Breast epithelium (tissue), 4 donors: ENCODE results near the gene ID1. TPM values are rescaled to one million over a fixed set of nuclear protein-coding genes. Genes with fewer than 3 reads are reported as not detected.

Experiments used
- DNase-seq, 2 donors: peaks; one replicate each; pipeline ENCODE4 v3.0.0-alpha.2; 2019; ENCODE audit warnings: low spot score in 2 of 2
- H3K27ac ChIP-seq, 2 donors: fragments of 200-600 bp; sonication (generic) in 1 of 2; one replicate each; pipeline ENCODE4 v1.5.1; 2016 to 2019; ENCODE audit warnings: mild to moderate bottlenecking in 1 of 2
- H3K27me3 ChIP-seq, 2 donors: fragments of 200-600 bp; sonication (generic) in 1 of 2; one replicate each; pipeline versions ENCODE4 v1.5.1 to v1.6.0; 2017 to 2019; ENCODE audit warnings: control low read depth in 1 of 2, mild to moderate bottlenecking in 1 of 2
- H3K36me3 ChIP-seq: fragments of 200-600 bp; one replicate; pipeline ENCODE4 v1.5.1; 2019
- H3K4me1 ChIP-seq, 2 donors: fragments of 200-600 bp; sonication (generic); one replicate each; pipeline ENCODE4 v1.5.1; 2016 to 2019; ENCODE audit warnings: control low read depth in 1 of 2
- H3K4me3 ChIP-seq, 3 donors: fragments of 200-600 bp; sonication (generic); 1 replicate in 2 of 3; 2 replicates in 1 of 3; pipeline ENCODE4 v1.5.1; 2016 to 2019; ENCODE audit warnings: mild to moderate bottlenecking in 3 of 3, moderate library complexity in 2 of 3
- H3K9me3 ChIP-seq, 2 donors: fragments of 200-600 bp; sonication (generic) in 1 of 2; one replicate each; pipeline ENCODE4 v1.5.1; 2016 to 2019; ENCODE audit warnings: control low read depth in 1 of 2
- POLR2A ChIP-seq: fragments of 450-650 bp; IDR thresholded peaks from one replicate; pipeline ENCODE4 v1.6.1; 2016; ENCODE audit warnings: antibody characterized with exemption, mild to moderate bottlenecking, moderate library complexity
- POLR2AphosphoS5 ChIP-seq, 3 donors: sonication (generic); formaldehyde crosslinking; IDR thresholded peaks; one replicate each; pipeline ENCODE4 v1.6.1; 2017; ENCODE audit warnings: antibody characterized with exemption in 3 of 3
- intact Hi-C: fragments of 100-400 bp; cut with DNase I; formaldehyde crosslinking; loops from one replicate; pipeline ENCODE4 v1.15.1; 2023; ENCODE audit warnings: low total_unique reads
- total RNA-seq, 3 donors: library from RNA; depleted of rRNA; stranded (reverse); fragments of >200 nt; gene quantifications; one replicate each; pipeline ENCODE4 v1.1.0, GENCODE V29; 2016
- TF ChIP-seq, protein P1 (sequence below), 3 donors: fragments of 450-650 bp; IDR thresholded peaks; one replicate each; pipeline ENCODE4 v1.5.1; 2016 to 2017; ENCODE audit warnings: antibody characterized with exemption in 3 of 3, mild to moderate bottlenecking in 3 of 3, moderate library complexity in 3 of 3

ID1 gene
- total RNA-seq, 3 donors from 2014 or later: 156 to 407 (median 270) TPM

DNA sequence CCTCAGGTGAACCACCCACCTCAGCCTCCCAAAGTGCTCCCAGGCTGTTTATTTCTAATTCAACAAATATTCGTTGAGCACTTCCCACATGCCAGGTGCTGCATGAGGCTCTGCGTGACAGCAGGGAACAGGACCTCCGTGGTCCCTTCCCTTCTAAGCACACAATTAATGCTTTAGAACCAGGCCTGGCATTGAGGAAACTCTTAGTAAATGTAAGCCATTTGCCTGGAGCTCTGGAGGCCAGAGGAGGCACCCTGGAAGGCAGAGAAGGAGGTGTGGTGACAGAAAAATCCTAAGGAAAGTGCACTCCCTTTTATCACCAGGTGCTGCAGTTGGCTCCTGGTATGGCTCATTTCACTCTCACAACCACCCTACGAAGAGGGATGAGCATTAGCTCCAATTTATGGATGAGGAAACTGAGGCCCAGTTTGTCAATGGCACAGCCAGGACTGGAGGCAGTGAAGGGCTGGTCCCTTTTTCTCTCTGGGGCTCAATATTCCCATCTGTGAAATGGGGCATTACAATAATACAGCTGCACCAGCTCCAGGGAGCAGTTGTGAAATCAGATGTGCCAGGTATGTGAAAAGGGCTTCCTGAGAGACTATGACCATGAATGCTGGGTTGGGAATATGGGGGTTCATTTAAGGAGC, 8.1 kb upstream of the ID1 start:
- no peaks in the 10 kb centered on the region for H3K4me1 ChIP-seq
- no peak overlapping the region for H3K4me3 ChIP-seq
- no peak for DNase-seq
- TF ChIP-seq POLR2AphosphoS5 (IDR thresholded peaks at IDR 0.05) (no peak), POLR2A (no peak)
- TF ChIP-seq, protein P1, sequence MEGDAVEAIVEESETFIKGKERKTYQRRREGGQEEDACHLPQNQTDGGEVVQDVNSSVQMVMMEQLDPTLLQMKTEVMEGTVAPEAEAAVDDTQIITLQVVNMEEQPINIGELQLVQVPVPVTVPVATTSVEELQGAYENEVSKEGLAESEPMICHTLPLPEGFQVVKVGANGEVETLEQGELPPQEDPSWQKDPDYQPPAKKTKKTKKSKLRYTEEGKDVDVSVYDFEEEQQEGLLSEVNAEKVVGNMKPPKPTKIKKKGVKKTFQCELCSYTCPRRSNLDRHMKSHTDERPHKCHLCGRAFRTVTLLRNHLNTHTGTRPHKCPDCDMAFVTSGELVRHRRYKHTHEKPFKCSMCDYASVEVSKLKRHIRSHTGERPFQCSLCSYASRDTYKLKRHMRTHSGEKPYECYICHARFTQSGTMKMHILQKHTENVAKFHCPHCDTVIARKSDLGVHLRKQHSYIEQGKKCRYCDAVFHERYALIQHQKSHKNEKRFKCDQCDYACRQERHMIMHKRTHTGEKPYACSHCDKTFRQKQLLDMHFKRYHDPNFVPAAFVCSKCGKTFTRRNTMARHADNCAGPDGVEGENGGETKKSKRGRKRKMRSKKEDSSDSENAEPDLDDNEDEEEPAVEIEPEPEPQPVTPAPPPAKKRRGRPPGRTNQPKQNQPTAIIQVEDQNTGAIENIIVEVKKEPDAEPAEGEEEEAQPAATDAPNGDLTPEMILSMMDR (IDR thresholded peaks at IDR 0.05): no peak
- H3K36me3 ChIP-seq: no peaks in the 10 kb centered on the region
- intact Hi-C loops: no loop called here
- H3K27me3 ChIP-seq: no peaks in the 10 kb centered on the region
- H3K27ac ChIP-seq: peak overlapping the region; percentile 11 to 13
- no peaks in the 10 kb centered on the region for H3K9me3 ChIP-seq

DNA sequence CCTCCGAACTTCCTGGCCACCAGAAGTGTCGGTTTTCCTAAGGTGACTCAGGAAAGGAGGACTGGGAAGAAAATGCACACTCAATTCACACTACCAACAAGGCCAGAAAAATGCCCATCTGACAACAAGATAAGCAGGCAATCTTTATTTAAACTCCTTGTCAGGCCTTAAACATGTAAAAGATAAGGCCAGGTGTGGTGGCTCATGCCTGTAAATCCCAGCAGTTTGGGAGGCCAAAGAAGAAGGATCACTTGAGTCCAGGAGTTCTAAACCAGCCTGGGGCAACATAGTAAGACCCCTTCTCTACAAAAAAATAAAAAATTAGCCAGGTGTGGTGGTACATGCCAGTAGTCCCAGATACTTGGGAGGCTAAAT, 7.6 kb upstream of the ID1 start:
- intact Hi-C loops: no loop called here
- no peak for DNase-seq
- TF ChIP-seq POLR2AphosphoS5 (IDR thresholded peaks at IDR 0.05): no peak
- no peak for TF ChIP-seq POLR2A
- TF ChIP-seq, protein P1 (IDR thresholded peaks at IDR 0.05): no peak
- Histone ChIP-seq H3K36me3 (no peaks in the 10 kb centered on the region), H3K27me3 (no peaks in the 10 kb centered on the region), H3K9me3 (no peaks in the 10 kb centered on the region), H3K27ac (no peak overlapping the region), H3K4me3 (no peak overlapping the region), H3K4me1 (no peaks in the 10 kb centered on the region)

DNA sequence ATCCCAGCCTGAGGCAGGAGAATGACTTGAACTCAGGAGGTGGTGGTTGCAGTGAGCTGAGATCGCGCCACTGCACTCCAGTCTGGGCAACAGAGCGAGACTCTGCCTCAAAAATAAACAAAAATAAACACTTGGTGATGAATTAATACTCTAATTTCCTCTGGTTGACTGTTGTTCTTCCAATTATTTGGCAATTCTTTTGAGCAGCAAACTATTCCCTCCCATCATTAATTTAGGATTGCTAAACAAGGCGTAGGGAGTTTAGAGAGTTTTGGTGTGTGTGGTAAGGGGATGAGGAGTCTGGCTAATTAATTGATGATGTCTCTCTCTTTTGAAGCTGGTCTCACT, 2.7 kb upstream of the ID1 start:
- H3K4me1 ChIP-seq: peaks cover 5 to 6% of the 10 kb centered on the region in 2 donors
- intact Hi-C loops: no loop called here
- H3K36me3 ChIP-seq: no peaks in the 10 kb centered on the region
- H3K27me3 ChIP-seq: no peaks in the 10 kb centered on the region
- no peaks in the 10 kb centered on the region for H3K9me3 ChIP-seq
- H3K4me3 ChIP-seq: no peak overlapping the region
- H3K27ac ChIP-seq: peak overlapping the region in 1 of 2 donors; percentile 19
- no peak for DNase-seq
- TF ChIP-seq, protein P1 (IDR thresholded peaks at IDR 0.05): no peak
- TF ChIP-seq POLR2A (no peak), POLR2AphosphoS5 (IDR thresholded peaks at IDR 0.05) (no peak)

DNA sequence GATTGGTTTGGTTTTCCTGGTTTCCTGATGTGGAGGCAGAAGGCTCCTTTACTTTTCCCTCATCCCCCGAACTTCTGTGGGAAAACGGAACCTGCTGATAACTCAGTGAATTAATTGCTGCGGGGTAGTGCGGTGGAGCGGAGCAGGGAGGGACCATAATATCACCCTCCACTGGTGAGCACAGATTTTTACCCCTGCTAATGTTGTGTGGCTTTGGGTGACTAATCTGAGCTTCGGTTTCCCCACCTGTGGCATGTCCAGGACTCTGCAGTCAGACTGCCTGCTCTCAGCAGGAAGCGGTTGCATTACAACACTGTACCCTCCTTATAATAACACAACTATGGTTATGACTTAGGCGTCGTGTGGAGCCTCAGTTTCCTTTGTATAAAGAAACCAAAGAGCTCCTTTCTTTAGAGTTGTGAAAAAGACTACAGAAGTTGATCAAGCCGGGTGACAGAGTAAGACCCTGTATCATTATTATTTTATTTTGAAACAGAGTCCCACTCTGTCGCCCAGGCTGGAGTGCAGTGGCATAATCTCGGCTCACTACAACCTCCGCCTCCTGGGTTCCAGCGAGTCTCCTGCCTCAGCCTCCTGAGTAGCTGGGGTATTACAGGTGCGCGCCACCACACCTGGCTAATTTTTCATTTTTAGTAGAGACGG, 2.2 kb upstream of the ID1 start:
- Histone ChIP-seq H3K4me1 (peaks cover 5 to 8% of the 10 kb centered on the region in 2 donors), H3K36me3 (no peaks in the 10 kb centered on the region), H3K9me3 (no peaks in the 10 kb centered on the region), H3K4me3 (no peak overlapping the region), H3K27ac (peak overlapping the region in 1 of 2 donors; percentile 19), H3K27me3 (no peaks in the 10 kb centered on the region)
- TF ChIP-seq POLR2AphosphoS5 (IDR thresholded peaks at IDR 0.05) (no peak), POLR2A (no peak)
- TF ChIP-seq, protein P1 (IDR thresholded peaks at IDR 0.05): no peak
- intact Hi-C loops: no loop called here
- DNase-seq: no peak

DNA sequence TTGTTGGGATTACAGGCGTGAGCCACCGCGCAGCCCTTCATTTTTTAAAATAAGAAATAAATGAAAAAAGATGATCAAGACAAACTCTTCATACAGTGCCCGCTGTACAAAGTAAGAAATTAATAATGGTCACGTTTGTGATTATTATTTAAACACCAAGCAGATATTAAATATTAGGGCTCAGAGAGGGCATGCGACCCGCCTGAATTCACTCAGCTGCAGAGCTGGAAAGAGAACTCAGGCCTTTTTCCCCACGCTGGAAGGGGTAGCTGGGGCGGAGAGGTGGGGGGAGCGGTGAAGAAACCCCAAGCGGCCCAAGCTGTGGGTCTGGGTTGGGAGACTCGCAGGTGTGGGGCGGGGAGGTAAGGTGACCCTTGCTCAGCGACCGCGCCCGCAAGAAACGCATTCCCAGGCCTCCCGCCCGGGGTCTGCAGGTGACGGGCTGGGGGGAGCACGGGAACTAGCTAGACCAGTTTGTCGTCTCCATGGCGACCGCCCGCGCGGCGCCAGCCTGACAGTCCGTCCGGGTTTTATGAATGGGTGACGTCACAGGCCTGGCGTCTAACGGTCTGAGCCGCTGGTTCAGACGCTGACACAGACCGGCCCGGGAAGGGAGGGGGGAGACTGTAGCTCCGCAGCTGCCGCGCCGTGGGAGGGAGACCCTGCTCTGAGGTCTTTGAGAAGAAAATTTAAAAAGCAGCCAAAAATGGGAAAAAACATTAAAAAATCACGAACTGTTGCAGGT, 1.1 kb upstream of the ID1 start:
- Histone ChIP-seq H3K4me1 (peaks cover 5 to 19% of the 10 kb centered on the region in 2 donors), H3K4me3 (peak overlapping the region; percentile 73 to 91 (median 73)), H3K27ac (peak overlapping the region; percentile 77 to 88), H3K36me3 (no peaks in the 10 kb centered on the region), H3K27me3 (no peaks in the 10 kb centered on the region), H3K9me3 (no peaks in the 10 kb centered on the region)
- peak; percentile 85 to 86 for DNase-seq
- intact Hi-C loops: no loop called here
- TF ChIP-seq POLR2AphosphoS5 (IDR thresholded peaks at IDR 0.05) (peak; percentile 28 to 70 (median 59)), POLR2A (no peak)
- TF ChIP-seq, protein P1 (IDR thresholded peaks at IDR 0.05): no peak
